PC-9 (cell line): ENCODE data around the gene SPAG9. TPM values are rescaled to one million over a fixed set of nuclear protein-coding genes. Genes with fewer than 3 reads are reported as not detected.

Source experiments
- BruUV-seq: library from RNA; stranded (reverse); fragments of 400-500 nt; replicated peaks from 2 replicates; lab custom pipeline; 2021; lab: Mats Ljungman, UMichigan
- CTCF ChIA-PET: fragments of 300-600 bp; sonication (Branson Sonifier 250); formaldehyde crosslinking; loops from one replicate; lab custom pipeline; 2022; ENCODE audit warnings: antibody characterized with exemption; lab: Charles Lee
- POLR2A ChIA-PET: fragments of 300-600 bp; sonication (Branson Sonifier 250); formaldehyde crosslinking; loops from one replicate; lab custom pipeline; 2022; ENCODE audit warnings: antibody characterized with exemption; ENCODE audit not compliant: unreplicated experiment; lab: Charles Lee
- DNase-seq, 2 experiments: peaks; one replicate each; pipeline versions ENCODE4 v3.0.0 to v3.0.0-alpha.2; 2015 to 2022; ENCODE audit warnings: mixed read lengths in 1 of 2
- H2AFZ ChIP-seq: fragments of 200-600 bp; sonication (generic); 2 replicates; pipeline ENCODE4 v1.8.1; 2017; ENCODE audit warnings: antibody characterized with exemption
- H3F3A ChIP-seq: fragments of 200-600 bp; sonication (generic); 2 replicates; pipeline ENCODE4 v1.8.1; 2017; ENCODE audit warnings: antibody characterized with exemption, mild to moderate bottlenecking, low read depth; ENCODE audit not compliant: insufficient read depth
- H3K27ac ChIP-seq: fragments of 200-600 bp; sonication (generic); 2 replicates; pipeline ENCODE4 v1.6.1; 2016; ENCODE audit warnings: mixed run types
- H3K27me3 ChIP-seq: fragments of 200-600 bp; sonication (generic); 2 replicates; pipeline ENCODE4 v1.6.1; 2016; ENCODE audit warnings: low read depth, mixed run types; ENCODE audit not compliant: insufficient read depth
- H3K36me3 ChIP-seq: fragments of 200-600 bp; sonication (generic); 2 replicates; pipeline ENCODE4 v1.6.1; 2016; ENCODE audit warnings: low read depth, mixed run types
- H3K4me1 ChIP-seq: fragments of 200-600 bp; sonication (generic); replicated peaks from 2 replicates; pipeline ENCODE4 v1.6.1; 2016; ENCODE audit warnings: mixed run types; ENCODE audit not compliant: insufficient read depth
- H3K4me2 ChIP-seq: fragments of 200-600 bp; sonication (generic); 2 replicates; pipeline ENCODE4 v1.6.1; 2017; ENCODE audit warnings: mixed run types
- H3K4me3 ChIP-seq: fragments of 200-600 bp; sonication (generic); 2 replicates; pipeline ENCODE4 v1.6.1; 2016; ENCODE audit warnings: mixed run types
- H3K79me2 ChIP-seq: fragments of 200-600 bp; sonication (generic); 2 replicates; pipeline ENCODE4 v1.6.1; 2017; ENCODE audit warnings: low read depth, mixed run types
- H3K9me2 ChIP-seq: fragments of 200-600 bp; sonication (generic); 2 replicates; pipeline ENCODE4 v1.8.1; 2017; ENCODE audit warnings: mild to moderate bottlenecking; ENCODE audit not compliant: insufficient read depth
- H3K9me3 ChIP-seq: fragments of 200-600 bp; sonication (generic); 2 replicates; pipeline ENCODE4 v1.8.1; 2016; ENCODE audit warnings: low read depth; ENCODE audit not compliant: insufficient read depth
- H4K20me1 ChIP-seq: fragments of 200-600 bp; sonication (generic); 2 replicates; pipeline ENCODE4 v1.8.1; 2017; ENCODE audit not compliant: insufficient read depth
- CTCF ChIP-seq: fragments of 200-600 bp; sonication (generic); conservative IDR thresholded peaks from 2 replicates; pipeline ENCODE4 v1.6.1; 2017; ENCODE audit warnings: mixed run types, antibody characterized with exemption, mild to moderate bottlenecking, moderate library complexity
- EZH2 ChIP-seq: fragments of 200-600 bp; sonication (generic); IDR thresholded peaks from 2 replicates; pipeline ENCODE4 v1.8.0; 2017; ENCODE audit warnings: antibody characterized with exemption, low read depth
- intact Hi-C: fragments of 100-400 bp; cut with micrococcal nuclease; formaldehyde crosslinking; loops from one replicate; pipeline ENCODE4 v1.10.0; 2022; ENCODE audit not compliant: unreplicated experiment
- total RNA-seq: library from RNA; stranded (reverse); gene quantifications from 2 replicates; pipeline ENCODE4 v1.2.3, GENCODE V29; 2021

Gene SPAG9
- total RNA-seq, 1 experiment from 2014 or later = 51.8 TPM

GRCh38 chr17:51142597-51142996, 21.9 kb upstream of the SPAG9 start:
- Histone ChIP-seq H3K4me1 (no peaks in the 10 kb centered on the region), H3K4me3 (no peak overlapping the region), H3K27me3 (no peaks in the 10 kb centered on the region), H3K36me3 (no peaks in the 10 kb centered on the region), H3K27ac (no peak overlapping the region), H3K9me3 (no peaks in the 10 kb centered on the region), H2AFZ (no peak overlapping the region), H3K9me2 (no peaks in the 10 kb centered on the region), H3K4me2 (no peak overlapping the region), H4K20me1 (no peaks in the 10 kb centered on the region), H3F3A (peaks cover 8% of the 10 kb centered on the region; the same call in 1 of the 2 replicates), H3K79me2 (no peaks in the 10 kb centered on the region)
- no TSS peak for BruUV-seq
- ChIA-PET CTCF (no interaction called here), POLR2A (no interaction called here)
- intact Hi-C loops = no loop called here
- TF ChIP-seq EZH2 (no peak), CTCF (no peak)
- DNase-seq = peak in 1 of 2 experiments; percentile 13

DNA sequence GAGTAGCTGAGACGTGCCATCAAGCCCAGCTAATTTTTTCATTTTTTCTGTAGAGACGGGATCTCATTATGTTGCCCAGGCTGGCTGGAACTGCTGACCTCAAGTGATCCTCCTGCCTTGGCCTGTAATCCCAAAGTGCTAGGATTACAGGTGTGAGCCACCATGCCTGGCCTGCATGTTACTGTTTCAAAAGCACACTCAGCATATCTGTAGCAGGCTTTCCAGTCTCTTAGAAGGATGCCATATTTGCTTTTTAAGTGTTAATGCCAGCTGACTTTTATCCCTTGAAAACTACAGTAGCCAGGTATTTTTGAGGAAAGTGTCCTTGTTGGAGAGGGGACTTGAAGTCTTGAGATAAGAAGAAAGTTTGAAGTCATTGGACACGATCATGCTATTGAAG, 15.3 kb upstream of the SPAG9 start:
- BruUV-seq = no TSS peak
- H3K9me3 ChIP-seq = no peaks in the 10 kb centered on the region
- no peak overlapping the region for H3K4me3 ChIP-seq
- H3K27ac ChIP-seq = no peak overlapping the region
- H3F3A ChIP-seq = no peaks in the 10 kb centered on the region
- no peak for DNase-seq
- H3K4me2 ChIP-seq = no peak overlapping the region
- TF ChIP-seq EZH2 = no peak
- no peak for TF ChIP-seq CTCF
- POLR2A ChIA-PET = no interaction called here
- no peaks in the 10 kb centered on the region for H3K9me2 ChIP-seq
- no peak overlapping the region for H2AFZ ChIP-seq
- H3K79me2 ChIP-seq = no peaks in the 10 kb centered on the region
- intact Hi-C loops = no loop called here
- no peaks in the 10 kb centered on the region for H4K20me1 ChIP-seq
- CTCF ChIA-PET = no interaction called here
- H3K27me3 ChIP-seq = no peaks in the 10 kb centered on the region
- H3K36me3 ChIP-seq = no peaks in the 10 kb centered on the region
- peaks cover 13% of the 10 kb centered on the region for H3K4me1 ChIP-seq

GRCh38 chr17:51133365-51133764, 12.7 kb upstream of the SPAG9 start:
- Histone ChIP-seq H3K36me3 (no peaks in the 10 kb centered on the region), H3K4me3 (no peak overlapping the region), H3K79me2 (no peaks in the 10 kb centered on the region), H2AFZ (peak overlapping the region; percentile 46), H3K4me2 (peak overlapping the region; percentile 33), H3K27me3 (no peaks in the 10 kb centered on the region), H3K9me2 (no peaks in the 10 kb centered on the region), H3F3A (peaks cover under 1% of the 10 kb centered on the region; the same call in 1 of the 2 replicates), H3K9me3 (no peaks in the 10 kb centered on the region), H4K20me1 (no peaks in the 10 kb centered on the region), H3K4me1 (peaks cover 14% of the 10 kb centered on the region), H3K27ac (0 out of 2 replicates have a peak overlapping the region, but pooled peaks have one; percentile 14)
- intact Hi-C loops = no loop called here
- POLR2A ChIA-PET = no interaction called here
- TF ChIP-seq CTCF (no peak), EZH2 (no peak)
- no peak for DNase-seq
- CTCF ChIA-PET = no interaction called here
- no TSS peak for BruUV-seq
